ENCODE data around the gene IHH. TPM values are rescaled to one million over a fixed set of nuclear protein-coding genes. Genes with fewer than 3 reads are reported as not detected.

Gene IHH
- total RNA-seq, 1 experiment from 2014 or later, result 1.1 TPM

DNA sequence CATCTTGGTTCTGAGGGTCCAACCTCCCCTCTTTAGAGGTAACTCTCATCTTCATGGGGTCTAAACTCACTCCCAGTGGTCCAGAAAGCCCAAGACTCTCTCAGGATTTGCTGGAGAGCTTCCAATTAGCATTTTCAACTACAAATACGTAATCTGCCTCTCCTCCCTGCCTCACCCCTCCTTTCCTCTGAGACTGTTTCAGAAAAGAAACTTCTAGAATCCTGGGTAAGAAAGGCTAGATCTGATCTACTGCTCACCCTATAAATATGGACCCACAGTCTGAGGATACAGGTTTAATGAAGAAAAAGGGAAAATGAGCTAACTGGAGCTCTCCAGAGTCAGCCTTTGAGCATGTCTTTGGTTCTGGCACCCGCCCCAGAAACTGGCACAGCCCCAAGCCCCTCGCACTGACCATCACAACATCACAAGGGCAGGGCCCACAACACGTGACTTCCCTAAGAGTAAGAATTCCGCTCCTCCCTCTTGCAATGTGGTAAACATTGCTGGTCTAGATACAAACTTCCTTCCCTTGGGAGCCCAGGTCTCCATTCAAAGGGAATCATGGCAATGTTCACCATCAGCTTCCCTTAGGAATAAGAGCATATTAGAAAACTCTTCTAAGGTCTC is 21.7 kb upstream of the IHH start:
- no peak for DNase-seq
- H3K27me3 ChIP-seq (ENCODE audit: control insufficient read depth, insufficient read depth, low read length), result no peaks in the 10 kb centered on the region
- no peak overlapping the region for H3K4me3 ChIP-seq (ENCODE audit: insufficient read depth, low read depth, low read length)
- H3K36me3 ChIP-seq (replicated peaks; ENCODE audit: control insufficient read depth, insufficient read depth, low read length), result no peaks in the 10 kb centered on the region

DNA sequence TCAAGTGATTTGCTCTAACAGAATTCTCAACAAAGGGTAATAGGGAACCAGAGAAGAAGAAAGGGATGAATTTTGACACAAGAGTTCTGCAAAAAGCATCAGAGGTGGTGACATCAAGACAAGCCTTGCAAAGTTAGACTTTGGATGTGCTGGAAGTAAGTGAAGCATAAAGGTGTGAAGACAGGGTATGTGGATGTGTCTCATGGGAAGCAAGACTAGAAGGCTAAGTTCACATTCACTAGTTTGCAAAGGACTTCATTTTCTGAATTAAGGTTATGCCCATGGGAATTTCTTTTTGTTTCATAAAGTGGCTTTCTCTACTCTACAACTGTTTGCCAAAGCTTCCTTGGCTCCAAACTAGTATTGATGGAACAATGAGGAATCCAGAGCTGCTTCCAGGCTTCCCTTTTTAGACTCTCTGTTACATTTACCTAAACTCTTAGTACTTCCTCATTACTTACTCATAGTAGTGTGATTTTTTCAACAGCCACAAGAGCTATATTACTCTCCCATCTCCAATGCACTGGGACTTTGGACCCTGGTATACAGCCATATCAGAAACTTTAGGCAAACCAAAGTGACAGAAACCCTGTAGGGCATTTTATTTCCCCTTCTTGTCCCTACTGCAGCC is 21.1 kb upstream of the IHH start:
- H3K36me3 ChIP-seq (replicated peaks; ENCODE audit: control insufficient read depth, insufficient read depth, low read length), result no peaks in the 10 kb centered on the region; the same call in 1 of the 2 replicates

DNA sequence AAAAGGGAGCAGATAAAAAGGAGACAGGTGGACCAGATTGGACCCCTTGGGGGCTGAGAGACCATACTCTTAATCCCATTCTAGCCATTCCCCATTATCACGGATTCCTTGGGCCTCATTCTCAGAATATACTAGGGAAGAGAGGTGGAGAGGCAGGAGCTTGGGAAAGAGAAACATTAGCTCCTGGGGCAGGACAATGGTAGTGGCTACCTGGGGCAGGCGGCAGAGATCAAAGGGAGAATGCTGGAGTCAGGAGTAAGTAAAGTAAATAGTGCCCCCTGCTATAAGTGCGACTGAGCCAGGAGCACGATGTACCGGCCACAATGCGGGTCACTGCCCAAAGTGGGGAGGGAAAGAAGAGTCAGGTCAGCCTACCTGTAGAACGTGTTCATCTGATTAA is 20.4 kb upstream of the IHH start:
- no peak for DNase-seq
- Histone ChIP-seq H3K4me3 (ENCODE audit: insufficient read depth, low read depth, low read length) (no peak overlapping the region), H3K36me3 (replicated peaks; ENCODE audit: control insufficient read depth, insufficient read depth, low read length) (no peaks in the 10 kb centered on the region; the same call in 1 of the 2 replicates), H3K27me3 (ENCODE audit: control insufficient read depth, insufficient read depth, low read length) (no peaks in the 10 kb centered on the region)

More for the DNA sequence above, 21.1 kb upstream of the IHH start:
- no peak for DNase-seq
- H3K4me3 ChIP-seq (ENCODE audit: insufficient read depth, low read depth, low read length), result no peak overlapping the region
- no peaks in the 10 kb centered on the region for H3K27me3 ChIP-seq (ENCODE audit: control insufficient read depth, insufficient read depth, low read length)

GRCh38 chr2:219079417-219079816 is 18.7 kb upstream of the IHH start:
- DNase-seq, result no peak
- no peak overlapping the region for H3K4me3 ChIP-seq (ENCODE audit: insufficient read depth, low read depth, low read length)
- H3K36me3 ChIP-seq (replicated peaks; ENCODE audit: control insufficient read depth, insufficient read depth, low read length), result peaks cover 4% of the 10 kb centered on the region
- no peaks in the 10 kb centered on the region for H3K27me3 ChIP-seq (ENCODE audit: control insufficient read depth, insufficient read depth, low read length)

- Histone ChIP-seq H3K27me3 (ENCODE audit: control insufficient read depth, insufficient read depth, low read length) (no peaks in the 10 kb centered on the region), H3K36me3 (replicated peaks; ENCODE audit: control insufficient read depth, insufficient read depth, low read length) (peaks cover 4% of the 10 kb centered on the region), H3K4me3 (ENCODE audit: insufficient read depth, low read depth, low read length) (no peak overlapping the region)
- DNase-seq, result no peak
These were observed 18.2 kb upstream of the IHH start for GRCh38 chr2:219078951-219079350.

- no peak overlapping the region for H3K4me3 ChIP-seq (ENCODE audit: insufficient read depth, low read depth, low read length)
- no peak for DNase-seq
These were observed 17.4 kb upstream of the IHH start for GRCh38 chr2:219078126-219078525.

DNA sequence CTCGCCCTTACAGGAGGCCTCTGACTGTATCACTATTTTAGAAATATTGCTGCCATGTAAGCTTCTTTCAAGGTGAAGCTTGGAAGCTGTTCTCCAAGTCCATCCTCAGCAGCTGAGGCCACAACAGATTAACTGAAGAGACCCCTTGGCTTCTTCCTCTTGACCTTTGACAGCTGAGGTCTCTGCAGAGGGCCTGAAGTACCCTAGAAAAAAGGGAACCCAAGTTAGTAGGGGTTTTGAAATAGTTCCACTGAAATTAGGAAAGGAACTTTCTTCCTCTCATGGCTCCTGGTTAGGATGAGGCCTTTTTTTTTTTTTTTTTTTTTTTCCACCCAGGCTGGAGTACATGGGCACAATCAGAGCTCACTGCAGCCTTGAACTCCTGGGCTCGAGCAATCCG is 15.5 kb upstream of the IHH start:
- no peak for DNase-seq
- Histone ChIP-seq H3K27me3 (ENCODE audit: control insufficient read depth, insufficient read depth, low read length) (no peaks in the 10 kb centered on the region), H3K4me3 (ENCODE audit: insufficient read depth, low read depth, low read length) (no peak overlapping the region), H3K36me3 (replicated peaks; ENCODE audit: control insufficient read depth, insufficient read depth, low read length) (peaks cover 4% of the 10 kb centered on the region)

More at GRCh38 chr2:219078126-219078525, 17.4 kb upstream of the IHH start:
- no peaks in the 10 kb centered on the region for H3K27me3 ChIP-seq (ENCODE audit: control insufficient read depth, insufficient read depth, low read length)
- peaks cover 4% of the 10 kb centered on the region for H3K36me3 ChIP-seq (replicated peaks; ENCODE audit: control insufficient read depth, insufficient read depth, low read length)

- peaks cover 4% of the 10 kb centered on the region for H3K36me3 ChIP-seq (replicated peaks; ENCODE audit: control insufficient read depth, insufficient read depth, low read length)
- DNase-seq, result peak; percentile 86
- no peak overlapping the region for H3K4me3 ChIP-seq (ENCODE audit: insufficient read depth, low read depth, low read length)
- H3K27me3 ChIP-seq (ENCODE audit: control insufficient read depth, insufficient read depth, low read length), result no peaks in the 10 kb centered on the region
These were observed 12.8 kb upstream of the IHH start for GRCh38 chr2:219073413-219074129.

DNA sequence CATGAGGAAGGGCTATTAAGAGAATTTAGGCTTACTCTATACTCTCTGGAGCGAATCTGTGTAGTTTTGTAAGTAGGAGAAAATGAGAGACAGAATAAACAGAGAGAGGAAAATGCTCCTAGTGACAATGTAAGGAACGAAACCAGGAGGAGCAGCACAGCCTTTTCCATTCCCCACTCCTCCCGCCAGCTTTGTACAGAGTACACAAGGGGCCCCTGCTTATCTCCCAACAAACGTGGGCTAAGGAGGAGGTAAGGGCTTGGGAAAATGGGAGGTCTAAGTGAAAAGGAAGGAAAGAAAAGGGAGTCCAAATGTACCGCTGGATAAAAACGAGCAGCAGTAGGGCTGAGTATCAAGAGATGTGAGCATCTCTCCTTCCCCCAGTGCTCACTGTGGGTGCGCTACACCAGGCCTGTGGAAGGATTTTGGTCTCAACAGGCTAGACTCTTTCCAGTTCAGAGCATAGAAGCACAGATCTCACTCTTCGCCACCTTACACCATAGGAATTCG is 12.1 kb upstream of the IHH start:
- Histone ChIP-seq H3K4me3 (ENCODE audit: insufficient read depth, low read depth, low read length) (no peak overlapping the region), H3K36me3 (replicated peaks; ENCODE audit: control insufficient read depth, insufficient read depth, low read length) (peaks cover 4% of the 10 kb centered on the region), H3K27me3 (ENCODE audit: control insufficient read depth, insufficient read depth, low read length) (no peaks in the 10 kb centered on the region)
- no peak for DNase-seq

DNA sequence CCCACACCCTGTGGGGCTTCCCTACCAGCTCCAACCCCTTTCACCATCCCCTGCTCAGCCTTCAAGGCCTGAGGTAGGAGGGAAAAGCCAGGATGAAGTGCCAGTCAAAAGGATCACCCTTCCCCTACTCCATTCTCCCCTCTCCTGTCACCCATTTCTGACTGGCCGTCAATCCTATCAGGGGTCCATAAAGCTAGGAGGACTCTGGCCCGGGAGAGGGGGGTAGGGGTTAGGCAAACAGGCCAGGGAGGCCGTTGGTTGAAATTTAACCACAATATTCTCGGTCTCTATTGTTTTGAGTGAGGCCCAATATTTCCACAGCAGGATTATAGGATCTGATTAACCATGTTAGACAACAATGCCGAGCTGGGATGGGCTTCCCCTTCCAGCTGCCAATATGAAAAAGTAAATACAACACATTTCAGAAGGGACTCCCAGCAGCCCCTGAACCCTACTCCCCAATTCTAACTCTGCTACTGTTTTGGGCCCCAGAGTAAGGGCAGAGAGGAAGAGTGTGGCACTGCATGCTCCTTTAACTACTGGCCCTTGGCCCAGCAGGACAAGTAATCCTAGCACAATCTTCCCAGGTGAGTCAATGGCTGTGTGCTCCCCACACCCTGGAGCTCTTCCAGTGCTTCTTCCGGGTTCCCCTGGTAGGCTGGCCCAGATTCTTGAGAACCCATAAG is 10.6 kb upstream of the IHH start:
- Histone ChIP-seq H3K36me3 (replicated peaks; ENCODE audit: control insufficient read depth, insufficient read depth, low read length) (peaks cover 4% of the 10 kb centered on the region), H3K4me3 (ENCODE audit: insufficient read depth, low read depth, low read length) (no peak overlapping the region), H3K27me3 (ENCODE audit: control insufficient read depth, insufficient read depth, low read length) (no peaks in the 10 kb centered on the region)
- no peak for DNase-seq

DNA sequence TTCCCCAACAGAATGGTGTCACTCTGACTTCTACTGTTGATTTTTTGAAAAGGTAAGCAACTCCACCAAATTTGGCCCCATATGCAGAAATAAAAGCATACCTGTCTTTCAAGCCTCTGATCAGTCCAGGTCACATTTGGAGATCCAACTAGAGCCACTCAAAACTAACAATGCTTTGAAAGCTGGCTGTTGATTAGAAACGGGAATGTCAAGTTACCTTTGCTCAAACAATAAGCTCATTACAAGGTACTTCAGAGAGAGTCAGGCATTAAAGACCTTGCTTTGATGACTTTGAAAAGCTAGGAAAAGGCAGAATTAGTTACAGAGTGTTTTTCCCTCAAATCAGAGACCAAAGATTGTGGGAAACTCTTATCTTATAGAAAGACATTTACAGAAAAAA is 4.8 kb upstream of the IHH start:
- DNase-seq, result no peak
- H3K4me3 ChIP-seq (ENCODE audit: insufficient read depth, low read depth, low read length), result no peak overlapping the region
- H3K27me3 ChIP-seq (ENCODE audit: control insufficient read depth, insufficient read depth, low read length), result peaks cover 32% of the 10 kb centered on the region
- no peaks in the 10 kb centered on the region for H3K36me3 ChIP-seq (replicated peaks; ENCODE audit: control insufficient read depth, insufficient read depth, low read length)

DNA sequence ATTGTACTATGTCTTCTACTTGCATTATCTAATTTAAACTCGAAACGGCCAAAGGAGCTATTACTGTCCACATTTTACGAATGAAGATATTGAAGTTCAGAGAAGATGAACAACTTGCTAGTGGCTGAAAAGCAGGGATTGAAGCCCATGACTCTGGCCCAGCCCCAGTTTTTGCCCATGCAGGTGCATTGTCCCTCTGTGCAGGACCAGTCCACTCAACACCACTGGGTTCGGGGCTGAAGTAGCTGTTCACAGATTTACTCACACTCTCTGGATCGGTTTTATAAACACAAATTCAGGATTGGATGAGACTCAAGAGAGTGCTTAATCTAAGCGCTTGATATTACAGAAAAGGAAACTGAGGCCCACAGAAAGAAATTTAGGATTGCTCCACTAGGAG is 1.4 kb upstream of the IHH start:
- peaks cover 66% of the 10 kb centered on the region for H3K27me3 ChIP-seq (ENCODE audit: control insufficient read depth, insufficient read depth, low read length)
- no peaks in the 10 kb centered on the region for H3K36me3 ChIP-seq (replicated peaks; ENCODE audit: control insufficient read depth, insufficient read depth, low read length)
- no peak overlapping the region for H3K4me3 ChIP-seq (ENCODE audit: insufficient read depth, low read depth, low read length)
- DNase-seq, result no peak

- peak; percentile 79 for DNase-seq
- Histone ChIP-seq H3K36me3 (replicated peaks; ENCODE audit: control insufficient read depth, insufficient read depth, low read length) (no peaks in the 10 kb centered on the region), H3K4me3 (ENCODE audit: insufficient read depth, low read depth, low read length) (peak overlapping the region; percentile 10), H3K27me3 (ENCODE audit: control insufficient read depth, insufficient read depth, low read length) (peaks cover 73% of the 10 kb centered on the region)
These were observed 717 bp downstream of the IHH start for GRCh38 chr2:219059725-219060682.

DNA sequence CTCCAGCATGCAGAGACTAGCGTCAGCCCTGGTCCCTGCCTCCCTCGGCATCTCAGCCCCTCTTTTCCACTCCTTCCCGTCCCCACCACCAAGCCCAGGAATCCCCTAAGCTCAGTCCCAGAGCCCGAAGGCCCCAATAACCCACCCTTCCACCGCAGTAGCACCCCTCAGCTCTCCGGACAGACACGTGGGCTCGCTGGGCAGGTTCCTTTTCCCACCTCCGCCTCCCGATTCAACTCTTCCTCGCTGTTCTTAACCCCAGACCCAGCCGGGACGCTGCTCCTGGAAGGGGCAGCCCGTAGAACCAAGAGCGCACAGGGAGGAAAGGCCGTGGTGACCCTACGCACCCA is 1.4 kb downstream of the IHH start:
- H3K4me3 ChIP-seq (ENCODE audit: insufficient read depth, low read depth, low read length), result no peak overlapping the region
- DNase-seq, result no peak
- no peaks in the 10 kb centered on the region for H3K36me3 ChIP-seq (replicated peaks; ENCODE audit: control insufficient read depth, insufficient read depth, low read length)
- H3K27me3 ChIP-seq (ENCODE audit: control insufficient read depth, insufficient read depth, low read length), result peaks cover 75% of the 10 kb centered on the region
